UCSD-AML1 (cell line): ENCODE data around the gene TTC7B.

Experiments used
- DNase-seq: peaks from one replicate; lab custom pipeline; 2025; ENCODE audit not compliant: unreplicated experiment; lab: John Stamatoyannopoulos, UW

TTC7B gene

GRCh38 chr14:90604356-90604755, 211.9 kb downstream of the TTC7B start:
- no peak for DNase-seq

DNA sequence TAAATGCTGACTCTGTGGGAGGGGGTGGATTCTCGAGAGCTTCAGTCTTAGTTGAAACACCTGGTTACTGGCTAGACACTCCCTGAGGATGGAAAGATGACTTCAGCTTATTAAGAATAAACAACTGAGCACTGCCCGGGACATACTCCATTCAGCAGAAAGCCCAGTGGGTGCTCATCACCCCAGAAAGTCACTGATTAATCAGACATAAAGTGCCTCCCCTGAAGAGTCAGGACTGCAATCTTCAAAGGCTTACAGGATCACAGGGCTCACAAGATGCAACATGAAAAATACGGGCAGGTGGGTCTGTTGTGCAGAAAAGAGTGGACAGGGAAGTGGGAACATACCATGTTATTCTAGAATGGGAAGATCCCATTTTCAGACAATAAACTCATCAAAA, 212.4 kb downstream of the TTC7B start:
- no peak for DNase-seq

DNA sequence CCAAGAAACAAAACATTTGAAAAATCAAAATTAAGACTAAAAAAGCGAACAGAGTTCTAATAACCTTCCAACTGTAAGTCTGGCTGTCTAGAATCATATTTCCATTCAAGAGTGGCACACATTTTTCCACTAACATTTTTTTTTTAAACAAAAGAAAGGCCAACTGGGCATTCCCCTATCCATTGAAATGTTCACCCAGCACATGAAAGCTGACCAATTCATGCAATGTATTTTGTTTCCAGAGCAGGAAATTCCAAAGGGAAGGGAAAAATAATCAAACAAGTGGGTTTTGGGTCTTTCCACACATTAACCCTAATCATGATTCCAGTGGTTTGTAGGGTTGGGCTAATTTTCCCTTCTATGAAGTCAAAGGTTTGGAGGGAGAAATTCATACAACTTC, 212.9 kb downstream of the TTC7B start:
- DNase-seq: no peak

DNA sequence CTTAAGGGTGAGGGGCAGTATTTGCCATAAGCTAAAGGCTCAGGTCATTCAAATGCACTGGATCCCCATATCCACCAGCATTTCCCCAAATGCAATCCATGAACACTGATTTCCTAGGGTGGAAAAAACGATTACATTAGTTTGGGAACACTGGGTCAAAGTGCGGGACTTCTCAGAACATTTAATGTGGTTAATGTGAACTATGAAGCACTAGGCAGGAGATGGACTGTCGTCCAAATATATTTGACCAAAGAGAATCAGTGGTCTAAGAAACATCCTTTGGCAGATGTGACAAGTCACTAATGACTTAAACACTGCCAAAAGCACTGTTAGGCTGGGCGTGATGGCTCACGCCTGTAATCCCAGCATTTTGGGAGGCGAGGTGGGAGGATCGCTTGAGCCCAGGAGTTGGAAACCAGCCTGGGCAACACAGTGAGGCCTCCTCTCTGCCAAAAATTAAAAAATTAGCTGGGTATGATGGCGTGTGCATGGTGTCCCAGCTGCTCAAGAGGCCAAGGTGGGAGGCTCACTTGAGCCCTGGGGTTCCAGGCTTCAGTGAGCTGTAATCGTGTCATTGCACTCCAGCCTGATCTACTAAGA, 214.0 kb downstream of the TTC7B start:
- no peak for DNase-seq

GRCh38 chr14:90601563-90601962, 214.7 kb downstream of the TTC7B start:
- DNase-seq: no peak

- DNase-seq: no peak
Observed at GRCh38 chr14:90600619-90601018, 215.6 kb downstream of the TTC7B start.

DNA sequence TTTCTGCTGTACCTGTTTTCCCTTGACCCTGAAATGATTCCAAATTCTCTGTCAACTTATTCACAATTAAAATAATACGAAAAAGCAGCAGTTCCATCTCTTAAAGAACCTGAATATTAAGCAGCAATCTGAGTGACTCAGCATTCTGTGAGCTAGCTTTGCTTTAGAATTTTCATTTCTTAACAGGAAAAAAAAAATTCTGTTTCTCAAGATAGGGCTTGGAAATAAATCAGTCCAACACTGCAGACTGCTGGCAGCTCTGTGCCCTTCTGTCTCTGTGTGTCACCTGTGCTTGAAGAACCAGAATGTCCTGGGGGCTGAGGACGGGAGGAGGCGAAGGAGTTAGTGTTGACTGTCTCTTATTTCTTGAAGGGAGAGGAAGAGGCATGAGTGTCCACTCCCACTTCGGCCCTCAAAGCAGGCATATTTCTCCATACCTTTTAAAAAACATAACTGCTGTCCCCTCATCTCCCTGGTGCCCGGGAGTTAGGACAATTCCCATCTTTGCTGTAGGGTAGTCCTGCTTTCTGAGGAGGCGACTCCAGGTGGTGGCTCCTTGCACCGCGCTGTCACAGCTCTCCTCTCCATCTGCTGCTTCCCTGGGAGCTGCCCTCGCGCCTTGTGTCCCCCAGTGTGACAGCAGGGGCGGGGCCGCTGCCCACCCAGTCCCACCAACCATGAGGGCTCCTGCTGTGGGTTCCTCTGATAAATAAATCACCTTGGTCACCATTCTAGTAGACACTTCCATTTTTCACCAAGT, 216.3 kb downstream of the TTC7B start:
- DNase-seq: no peak

DNA sequence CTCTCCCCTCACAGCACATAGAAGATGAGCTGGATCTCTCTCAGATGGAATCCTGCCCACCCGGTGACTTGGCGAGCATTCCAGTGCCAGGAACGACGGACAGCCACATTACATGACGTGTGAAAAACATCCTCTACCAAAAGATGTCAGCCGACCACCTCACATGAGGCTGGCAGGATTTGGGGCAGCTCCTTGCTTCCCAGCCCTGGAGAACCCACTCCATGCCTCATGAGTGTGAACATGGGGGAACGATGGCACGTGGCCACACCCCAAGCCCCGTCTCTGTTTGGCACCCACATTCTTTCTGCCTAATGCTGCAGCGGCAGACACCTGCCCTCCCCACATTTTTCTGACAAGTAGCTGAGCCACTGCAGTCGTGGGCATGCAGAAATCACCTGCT, 216.9 kb downstream of the TTC7B start:
- DNase-seq: no peak

- DNase-seq: no peak
Observed at GRCh38 chr14:90597961-90598360, 218.3 kb downstream of the TTC7B start.

- DNase-seq: no peak
Observed at GRCh38 chr14:90596733-90597132, 219.5 kb downstream of the TTC7B start.

DNA sequence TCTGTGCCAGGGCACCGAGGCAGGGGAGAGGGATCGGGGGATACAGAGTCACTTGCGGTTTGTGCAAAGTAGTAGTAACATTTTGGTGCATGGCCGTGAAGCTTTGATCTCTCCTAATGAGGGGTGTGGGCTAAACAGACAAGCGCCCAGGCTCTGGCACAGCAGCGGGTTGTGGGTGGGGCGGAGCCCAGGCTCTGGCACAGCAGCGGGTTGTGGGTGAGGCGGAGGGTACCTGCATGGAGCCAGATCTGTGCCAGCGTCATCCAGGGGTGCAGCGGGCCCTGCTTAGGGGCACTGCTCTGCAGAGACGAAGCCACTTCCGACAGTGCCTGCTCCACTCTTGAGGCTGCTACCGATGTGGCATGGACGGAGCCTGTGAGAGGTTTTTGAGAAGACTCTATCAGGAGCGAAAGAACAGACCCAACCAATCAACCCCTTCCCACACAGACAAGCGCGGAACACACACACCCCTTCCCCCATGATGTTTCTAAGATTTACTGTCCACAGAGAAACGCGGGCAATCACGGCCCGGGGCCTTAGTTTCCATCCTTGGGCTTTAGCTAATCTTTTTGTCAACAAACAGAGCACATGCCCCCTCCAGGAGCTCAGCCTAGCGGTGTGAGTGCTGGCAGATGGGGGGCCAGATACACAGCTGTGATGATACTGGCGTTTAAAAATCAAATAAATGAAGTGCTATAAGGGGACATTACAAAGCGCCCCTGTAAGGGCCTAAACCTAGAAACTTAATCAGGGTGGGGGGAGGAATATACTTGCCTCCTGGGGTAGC, 222.8 kb downstream of the TTC7B start:
- DNase-seq: no peak

DNA sequence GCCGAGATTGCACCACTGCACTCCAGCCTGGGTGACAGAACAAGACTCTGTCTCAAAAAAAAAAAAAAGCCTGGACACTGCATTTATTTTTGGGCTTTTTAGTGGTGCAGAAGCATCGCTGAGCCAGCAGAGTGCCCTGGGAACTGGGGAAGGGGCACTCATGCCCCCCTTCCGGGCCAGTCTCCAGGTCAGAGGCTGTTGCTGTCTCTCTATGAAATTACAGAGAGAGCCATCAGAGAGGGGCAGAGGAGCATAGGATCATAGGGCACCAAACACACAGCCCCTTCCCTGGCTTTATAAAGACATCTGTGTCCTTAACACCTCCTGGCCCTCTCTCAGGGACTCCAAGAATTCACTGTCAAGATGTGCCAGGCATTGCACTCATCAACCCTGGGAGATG, 223.6 kb downstream of the TTC7B start:
- no peak for DNase-seq

DNA sequence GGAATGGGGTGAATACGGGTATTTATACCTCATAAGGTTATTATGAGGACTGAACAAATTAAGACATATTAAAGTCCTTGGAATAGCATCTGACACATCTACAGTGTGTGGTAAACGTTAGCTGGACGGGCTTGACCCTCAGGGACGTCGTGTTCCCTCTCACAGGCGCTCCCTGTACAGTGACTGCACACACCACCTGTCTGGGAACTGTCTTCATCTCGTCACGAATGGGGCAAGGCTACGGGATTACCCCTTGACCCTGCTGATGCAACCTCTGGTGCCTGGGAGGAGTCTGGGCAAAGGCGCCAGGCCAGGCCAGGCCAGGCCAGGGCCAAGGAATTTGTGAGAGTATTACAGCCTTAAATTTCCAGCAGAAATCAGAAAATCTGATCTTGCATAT, 228.3 kb downstream of the TTC7B start:
- no peak for DNase-seq

DNA sequence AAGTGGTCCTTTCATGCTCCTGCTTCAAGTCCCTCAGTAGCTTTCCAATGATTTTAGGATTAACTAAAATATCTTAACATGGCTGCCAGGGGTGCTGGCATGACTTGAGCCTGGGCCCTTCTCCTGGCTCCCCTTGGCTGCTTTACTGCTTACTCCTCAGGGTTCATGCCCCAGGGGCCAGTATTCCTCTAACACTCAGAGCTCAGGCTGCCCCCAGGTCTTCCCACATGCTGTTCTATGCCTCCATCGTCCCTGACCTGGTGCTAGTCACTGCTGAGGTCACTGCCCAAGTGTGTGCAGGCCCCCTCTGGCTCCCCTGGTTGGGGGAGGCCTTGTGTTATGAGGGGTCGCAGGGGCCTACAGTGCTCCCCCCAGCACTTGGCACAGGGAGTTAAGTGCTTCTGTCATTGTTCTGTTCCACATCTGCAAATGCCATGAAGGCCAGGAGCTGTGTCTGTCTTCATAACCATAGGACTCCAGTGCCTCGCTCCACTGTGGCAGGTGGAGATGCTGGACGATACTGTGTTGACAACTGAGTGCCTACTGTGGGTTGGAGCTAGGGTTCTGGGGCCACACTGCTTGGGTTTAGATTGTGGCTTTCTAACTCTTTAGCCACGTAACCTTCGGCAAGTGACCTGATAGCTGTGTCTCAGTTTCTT, 228.8 kb downstream of the TTC7B start:
- no peak for DNase-seq

- DNase-seq: no peak
Observed at GRCh38 chr14:90585106-90585505, 231.1 kb downstream of the TTC7B start.

DNA sequence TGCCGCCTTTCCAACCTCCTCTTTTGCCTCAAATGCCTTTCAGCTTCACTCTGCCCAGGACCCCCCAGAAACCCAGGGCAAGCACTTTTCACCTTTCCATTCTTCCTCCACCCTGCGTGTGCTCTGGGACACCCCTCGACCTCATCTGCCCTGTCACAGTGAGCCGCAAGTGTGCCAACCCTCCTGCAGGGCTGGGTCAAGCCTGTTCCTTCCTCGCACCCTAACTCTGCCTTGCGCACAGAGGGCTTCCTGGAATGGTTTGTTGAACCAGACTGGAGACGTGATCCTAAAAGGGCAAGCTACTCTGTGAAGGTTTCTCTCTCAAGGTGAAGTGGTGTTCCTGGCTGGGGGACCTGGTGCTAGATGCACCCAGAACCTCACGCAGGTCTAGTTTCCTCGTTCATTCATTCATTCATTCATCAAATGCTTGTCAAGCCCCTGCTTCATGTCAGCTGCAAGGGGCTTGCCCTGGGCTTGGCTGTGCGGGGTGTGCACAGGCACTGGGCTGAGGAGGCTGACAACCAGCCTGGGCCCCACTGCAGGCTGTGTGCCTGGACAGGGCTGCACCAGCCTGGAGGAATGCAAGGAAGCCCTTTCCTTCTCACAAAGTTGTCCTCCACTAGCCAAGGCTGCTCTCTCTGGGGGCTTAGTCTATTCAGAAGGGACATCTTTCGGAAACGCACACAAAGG, 232.2 kb downstream of the TTC7B start:
- DNase-seq: no peak

DNA sequence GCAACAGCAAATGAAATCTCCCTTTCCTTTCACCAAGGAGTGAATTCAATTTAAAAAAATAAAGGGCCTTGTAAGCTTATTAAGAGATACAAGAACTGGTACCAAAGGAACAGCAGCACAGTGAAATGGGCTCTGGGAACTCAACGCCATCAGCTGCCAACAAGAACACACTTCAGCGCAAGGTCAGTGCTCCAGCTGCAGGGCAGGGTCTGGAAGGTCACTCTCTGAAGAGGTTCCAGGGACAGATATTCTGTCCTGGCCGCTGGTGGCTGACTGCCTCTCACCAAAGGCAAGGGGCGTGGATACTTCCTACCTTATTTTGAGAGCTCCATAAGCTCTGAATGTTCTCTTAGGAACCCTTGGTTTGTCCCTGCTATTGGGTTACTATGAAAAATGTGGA, 232.8 kb downstream of the TTC7B start:
- DNase-seq: no peak

DNA sequence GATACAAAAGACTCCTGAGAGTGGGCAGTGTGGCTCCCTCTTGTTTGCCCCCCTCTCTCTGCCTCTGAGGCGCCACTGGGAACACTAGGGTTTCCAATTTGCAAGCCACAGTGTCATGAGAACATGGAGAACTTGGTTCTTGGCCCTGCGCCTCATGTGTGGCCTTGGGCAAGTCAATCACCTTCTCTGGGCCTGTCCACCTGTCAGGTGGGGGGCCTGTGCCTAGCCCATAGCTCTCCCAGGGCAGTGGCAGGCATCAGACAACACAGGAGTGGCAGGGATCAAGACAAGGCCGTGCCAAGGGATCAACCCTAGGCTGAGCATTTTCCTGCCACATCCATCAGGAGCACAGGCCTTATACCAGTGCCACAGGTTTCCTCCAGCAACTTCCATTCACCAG, 234.1 kb downstream of the TTC7B start:
- DNase-seq: no peak

GRCh38 chr14:90581745-90582144, 234.5 kb downstream of the TTC7B start:
- DNase-seq: no peak

DNA sequence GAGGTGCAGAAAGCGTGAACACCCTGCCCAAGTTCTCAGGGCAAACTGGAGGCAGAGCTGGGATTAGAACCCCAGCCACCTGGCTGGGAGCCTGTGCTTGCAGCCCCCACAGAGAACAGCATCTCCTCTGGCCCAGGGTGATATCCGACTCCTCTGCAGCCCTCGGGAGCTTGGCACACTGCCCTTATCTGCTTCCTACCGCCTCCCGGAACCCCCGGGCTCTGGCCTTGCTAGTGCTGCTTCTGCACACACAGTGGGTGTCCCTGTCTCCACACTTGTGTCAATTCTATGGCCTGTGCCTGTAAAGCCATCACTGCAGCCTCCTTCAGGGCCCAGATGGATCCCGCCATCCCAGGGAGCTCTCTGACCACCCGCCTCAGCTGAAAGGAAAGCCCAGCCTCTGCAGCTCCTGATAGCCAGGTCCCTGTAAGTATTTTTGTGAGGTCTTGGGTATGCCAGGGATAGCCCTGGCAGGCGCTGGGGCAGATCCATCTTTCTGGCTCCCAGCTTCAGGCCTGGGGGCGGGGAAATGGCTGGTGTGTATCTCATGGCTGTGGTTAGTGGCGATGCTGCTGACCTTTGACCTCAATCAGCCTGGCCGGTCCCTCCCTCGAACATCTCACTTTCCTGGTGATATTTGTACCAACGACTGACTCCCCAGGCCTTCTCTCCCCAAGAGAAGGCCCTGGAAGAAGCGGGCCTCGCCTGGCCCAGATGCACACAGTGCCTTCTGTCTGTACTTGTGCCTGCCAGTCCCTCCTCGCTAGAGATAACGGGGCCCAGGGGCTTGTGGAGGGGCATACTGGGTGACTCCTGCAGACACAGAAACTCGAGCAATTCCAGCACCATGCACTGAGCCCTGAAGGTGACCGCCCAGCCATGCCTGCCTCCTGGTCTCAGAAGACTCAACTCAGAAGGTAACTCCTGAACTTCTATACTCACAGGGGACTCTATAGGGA, 235.6 kb downstream of the TTC7B start:
- no peak for DNase-seq
